ENCODE data around the gene SNX11. TPM values are rescaled to one million over a fixed set of nuclear protein-coding genes. Genes with fewer than 3 reads are reported as not detected.
A peak's percentile ranks its signal among the peaks of the same experiment; 100 is the strongest.

SNX11 gene
- total and polyA plus RNA-seq, 2 of the 8 experiments (the other 6 are each of a cell fraction or from before 2014, with no cell fraction given) = 21.1 to 21.4 TPM

- peak overlapping the region; percentile 72; the same call in 1 of the 2 replicates for H3K27ac ChIP-seq (ENCODE audit: low read depth, low read length)
- no peak overlapping the region for H2BK20ac ChIP-seq (ENCODE audit: low read length)
- peak overlapping the region; percentile 67 to 84 for H3K4me2 ChIP-seq (ENCODE audit: insufficient read depth in 1 of 2, low read depth in 2 of 2, low read length in 2 of 2)
- peaks cover 18 to 49% of the 10 kb centered on the region in 2 experiments for H3K79me2 ChIP-seq (ENCODE audit: control insufficient read depth in 1 of 2, insufficient read depth in 2 of 2, low read length in 2 of 2)
- H4K91ac ChIP-seq (replicated peaks; ENCODE audit: insufficient read length, low read length) = peak overlapping the region; percentile 80
- H2BK15ac ChIP-seq (ENCODE audit: low read length) = no peak overlapping the region
- H3K27me3 ChIP-seq (replicated peaks in 1 of 4; ENCODE audit: control insufficient read depth in 3 of 4, extremely low read depth in 1 of 4, insufficient read depth in 3 of 4, low read length in 3 of 4) = no peaks in the 10 kb centered on the region
- peak overlapping the region; percentile 77 to 86 (median 80) for H3K9ac ChIP-seq (replicated peaks in 1 of 4; ENCODE audit: extremely low read depth in 1 of 4, low read depth in 3 of 4, low read length in 3 of 4)
- H3K18ac ChIP-seq (ENCODE audit: extremely low read depth, low read length) = peak overlapping the region; percentile 64
- H4K5ac ChIP-seq (ENCODE audit: insufficient read length, low read depth, low read length) = peak overlapping the region; percentile 60
- H3K4ac ChIP-seq (replicated peaks; ENCODE audit: insufficient read length, low read depth, low read length) = no peak overlapping the region
- H4K8ac ChIP-seq (ENCODE audit: extremely low read depth, insufficient read depth, low read length) = peak overlapping the region; percentile 98
- ChIA-PET CTCF (ENCODE audit: partially characterized antibody) (interaction anchor here (0.6 to 7.7 kb wide), 12 partner anchors 10 to 151 kb away, joined by 3 to 58 read pairs (median 4); partner anchors contain the start of genes CDK5RAP3 and NFE2L1), POLR2A (ENCODE audit: partially characterized antibody) (interaction anchor here (0.8 to 10.9 kb wide), 23 partner anchors 8 to 346 kb away, joined by 3 to 112 read pairs (median 4); partner anchors contain the start of genes CDK5RAP3 and NFE2L1)
- peak overlapping the region; percentile 28; the same call in 1 of the 2 replicates for H2AFZ ChIP-seq (ENCODE audit: low read length)
- peak overlapping the region; percentile 74 to 94 (median 87) for H3K4me3 ChIP-seq (ENCODE audit: extremely low read depth in 1 of 4, insufficient read depth in 2 of 4, low read depth in 3 of 4, low read length in 4 of 4)
- no peak overlapping the region for H2AK5ac ChIP-seq (ENCODE audit: low read depth, low read length)
- peak; percentile 71 to 78 for DNase-seq (ENCODE audit: low read depth in 1 of 2, low spot score in 2 of 2)
- peaks cover 7% of the 10 kb centered on the region; the same call in 1 of the 2 replicates for H3K23me2 ChIP-seq (ENCODE audit: low read depth, low read length)
- H3K23ac ChIP-seq (ENCODE audit: insufficient read length) = no peak overlapping the region
- H3K79me1 ChIP-seq (ENCODE audit: low read depth, low read length) = peaks cover 5% of the 10 kb centered on the region
- peak overlapping the region; percentile 60 for H3K56ac ChIP-seq (replicated peaks; ENCODE audit: insufficient read length, low read depth, low read length)
- peaks cover 0 to 3% (median 0%) of the 10 kb centered on the region in 4 experiments; a peak in 1 of 7 replicates for H3K4me1 ChIP-seq (replicated peaks in 1 of 4; ENCODE audit: control insufficient read depth in 3 of 4, insufficient read depth in 4 of 4, low read length in 3 of 4)
- H2BK120ac ChIP-seq (replicated peaks; ENCODE audit: low read depth, low read length) = no peak overlapping the region
- H3K14ac ChIP-seq (ENCODE audit: insufficient read length) = no peak overlapping the region
- peaks cover 3 to 10% of the 10 kb centered on the region in 2 experiments for H4K20me1 ChIP-seq (replicated peaks in 1 of 2; ENCODE audit: control insufficient read depth in 1 of 2, insufficient read depth in 2 of 2, low read length in 2 of 2)
- 0 out of 2 replicates have a peak overlapping the region, but pooled peaks have one; percentile 12 for H2BK12ac ChIP-seq (ENCODE audit: low read depth, low read length)
- H3K36me3 ChIP-seq (ENCODE audit: control insufficient read depth in 2 of 4, insufficient read depth in 4 of 4, low read length in 3 of 4) = peaks cover 0 to 5% (median 2%) of the 10 kb centered on the region in 4 experiments; a peak in 2 of 8 replicates
- no peaks in the 10 kb centered on the region for H3K9me3 ChIP-seq (ENCODE audit: insufficient read depth in 2 of 2, low read depth in 1 of 2, low read length in 1 of 2)
- no peak for FAIRE-seq
- WGBS, 2 experiments (ENCODE audit: extremely low coverage in 1 of 2, insufficient coverage in 1 of 2, insufficient read length in 1 of 2, insufficient replicate concordance in 2 of 2, low coverage in 1 of 2, low lambda C conversion rate in 2 of 2, missing lambda C conversion rate in 1 of 2) = 0% methylated on average over 23 of the region's 23 CpGs; no CpG with 5 or more reads in 1 of the 2 experiments
- H2BK5ac ChIP-seq (ENCODE audit: low read depth, low read length) = peak overlapping the region; percentile 96
- peak; percentile 61; the same call in 1 of the 2 replicates for TF ChIP-seq TAF1 (IDR thresholded peaks at IDR 0.05; ENCODE audit: low read depth, low read length)
- peak; percentile 37; the same call in 1 of the 2 replicates for TF ChIP-seq CHD2 (IDR thresholded peaks at IDR 0.05; ENCODE audit: low read length)
- TF ChIP-seq CTCF (IDR thresholded peaks at IDR 0.05; ENCODE audit: control extremely low read depth in 1 of 3, insufficient read depth in 1 of 3, low read depth in 1 of 3, low read length in 3 of 3) = 0 out of 4 replicates have a peak, but pooled peaks of 1 of the 3 experiments have one; percentile 3
- peak; percentile 22 for TF ChIP-seq ASH2L (IDR thresholded peaks at IDR 0.05; ENCODE audit: low read length)
- TF ChIP-seq TAF7 (optimal IDR thresholded peaks at IDR 0.05; ENCODE audit: borderline replicate concordance, low read depth, low read length) = peak; percentile 35
- 0 out of 2 replicates have a peak, but pooled peaks have one; percentile 60 for TF ChIP-seq PHF8 (conservative IDR thresholded peaks at IDR 0.05; ENCODE audit: low read depth, low read length)
- TF ChIP-seq TBP (IDR thresholded peaks at IDR 0.05; ENCODE audit: low read depth, low read length) = peak; percentile 38; the same call in 1 of the 2 replicates
- peak; percentile 52 for TF ChIP-seq POLR2AphosphoS5 (IDR thresholded peaks at IDR 0.05; ENCODE audit: low read depth, low read length)
- TF ChIP-seq ATF3 (IDR thresholded peaks at IDR 0.05; ENCODE audit: insufficient read depth, low read depth, low read length) = no peak
Observed at GRCh38 chr17:48100591-48101011, 7.0 kb upstream of the SNX11 start.
